Spinal cord (tissue), 10 donors: ENCODE results near the gene GOT1. TPM values are rescaled to one million over a fixed set of nuclear protein-coding genes. Genes with fewer than 3 reads are reported as not detected.

Experiments
- DNase-seq, 6 donors: peaks; one replicate each; pipeline versions ENCODE4 v3.0.0 to v3.0.0-alpha.2; 2013 to 2015; ENCODE audit warnings: low spot score in 6 of 6, low read depth in 4 of 6
- H3K27ac ChIP-seq: one replicate; pipeline ENCODE4 v1.5.1; 2013; ENCODE audit warnings: low read depth, low read length, control low read depth
- H3K27me3 ChIP-seq: one replicate; pipeline ENCODE4 v1.6.1; 2013; ENCODE audit warnings: low read length; ENCODE audit not compliant: control insufficient read depth, insufficient read depth
- H3K36me3 ChIP-seq: one replicate; pipeline ENCODE4 v1.6.1; 2013; ENCODE audit warnings: low read length; ENCODE audit not compliant: control insufficient read depth, insufficient read depth
- H3K4me1 ChIP-seq: one replicate; pipeline ENCODE4 v1.6.1; 2013; ENCODE audit warnings: low read length; ENCODE audit not compliant: control insufficient read depth, insufficient read depth
- H3K4me3 ChIP-seq: one replicate; pipeline ENCODE4 v1.5.1; 2013; ENCODE audit warnings: low read depth, low read length, control low read depth
- H3K9me3 ChIP-seq: one replicate; pipeline ENCODE4 v1.6.1; 2013; ENCODE audit warnings: low read length; ENCODE audit not compliant: control insufficient read depth, insufficient read depth
- WGBS: methylation state at CpG from one replicate; pipeline ENCODE4 v1.1.5; 2013; ENCODE audit warnings: missing lambda C conversion rate; ENCODE audit not compliant: insufficient coverage; 5-methylcytosine and 5-hydroxymethylcytosine counted together
- polyA plus RNA-seq, 2 donors: library from polyadenylated mRNA; unstranded; fragments of 120-200 nt; gene quantifications; one replicate each; pipeline ENCODE4 v1.2.1, GENCODE V29; 2013; ENCODE audit not compliant: insufficient read length in 2 of 2
- total RNA-seq, 2 donors: library from RNA; depleted of rRNA in 1 of 2; stranded (reverse); fragments of 120-200 nt in 1 of 2; fragments of >200 nt in 1 of 2; gene quantifications; one replicate each; pipeline versions ENCODE4 v1.2.3 to v1.2.4, GENCODE V29; 2013 to 2014
- donor health status: healthy.

Gene GOT1
- total and polyA plus RNA-seq, 4 donors, result 38.0 to 115 (median 86.6) TPM

DNA sequence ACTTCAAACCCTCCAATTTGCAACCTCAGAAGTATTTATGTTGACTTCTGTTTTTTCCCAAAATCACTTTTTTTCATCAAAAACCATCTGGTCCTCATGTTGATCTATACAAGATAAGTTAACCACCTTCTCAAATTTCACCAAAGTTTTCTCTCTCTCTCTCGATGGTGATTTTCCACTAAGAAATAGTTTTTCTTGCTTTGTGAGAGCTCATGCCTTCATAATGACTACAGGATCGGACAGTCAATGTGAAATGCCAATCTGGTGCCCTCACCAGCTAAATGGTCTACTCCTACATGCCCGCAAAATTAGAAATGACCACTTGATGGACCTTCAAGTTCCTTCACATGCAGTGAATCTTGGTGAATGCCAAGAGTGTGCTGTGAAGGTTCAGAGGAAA lies 60.9 kb downstream of the GOT1 start:
- WGBS, result no CpG with 5 or more reads among the region's 3 CpGs
- H3K27me3 ChIP-seq, result no peaks in the 10 kb centered on the region
- no peaks in the 10 kb centered on the region for H3K4me1 ChIP-seq

DNA sequence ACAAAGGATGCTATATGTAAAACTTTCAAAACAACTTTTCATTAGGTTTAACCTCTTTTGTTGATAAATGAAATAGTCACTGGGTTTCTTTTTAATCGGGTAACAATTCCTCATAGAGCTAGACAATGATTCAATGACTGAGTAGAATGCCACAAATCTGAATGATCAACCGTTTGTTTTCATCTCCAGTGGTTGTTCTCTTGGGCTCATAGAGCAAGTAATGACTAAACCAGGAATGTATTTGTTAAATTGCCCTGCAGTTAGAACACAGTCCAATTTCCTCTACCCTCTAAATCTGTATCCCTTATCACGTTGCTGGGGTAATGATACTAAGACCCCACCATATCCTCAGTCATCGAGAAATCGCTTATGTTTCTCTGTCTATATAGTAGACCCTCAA lies 61.3 kb downstream of the GOT1 start:
- no peaks in the 10 kb centered on the region for H3K9me3 ChIP-seq
- DNase-seq, result no peak
- H3K4me1 ChIP-seq, result no peaks in the 10 kb centered on the region
- no peak overlapping the region for H3K27ac ChIP-seq
- WGBS, result 100% methylated on average over 3 of the region's 5 CpGs
- no peak overlapping the region for H3K4me3 ChIP-seq
- peaks cover 2% of the 10 kb centered on the region for H3K36me3 ChIP-seq
- H3K27me3 ChIP-seq, result no peaks in the 10 kb centered on the region

More for the DNA sequence above, 60.9 kb downstream of the GOT1 start:
- DNase-seq, result no peak
- Histone ChIP-seq H3K36me3 (peaks cover 2% of the 10 kb centered on the region), H3K4me3 (no peak overlapping the region), H3K27ac (no peak overlapping the region), H3K9me3 (no peaks in the 10 kb centered on the region)

GRCh38 chr10:99368646-99369045 lies 61.8 kb downstream of the GOT1 start:
- WGBS, result 83% methylated on average over 1 of the region's 1 CpG
- no peak for DNase-seq
- no peaks in the 10 kb centered on the region for H3K4me1 ChIP-seq
- H3K27ac ChIP-seq, result no peak overlapping the region
- H3K9me3 ChIP-seq, result no peaks in the 10 kb centered on the region
- H3K4me3 ChIP-seq, result no peak overlapping the region
- H3K27me3 ChIP-seq, result no peaks in the 10 kb centered on the region
- H3K36me3 ChIP-seq, result peaks cover 2% of the 10 kb centered on the region

GRCh38 chr10:99366666-99367065 lies 63.8 kb downstream of the GOT1 start:
- no peak overlapping the region for H3K4me3 ChIP-seq
- H3K27ac ChIP-seq, result no peak overlapping the region
- no CpG with 5 or more reads among the region's 2 CpGs for WGBS
- DNase-seq, result no peak
- no peaks in the 10 kb centered on the region for H3K4me1 ChIP-seq
- H3K9me3 ChIP-seq, result no peaks in the 10 kb centered on the region
- no peaks in the 10 kb centered on the region for H3K27me3 ChIP-seq
- H3K36me3 ChIP-seq, result peaks cover 2% of the 10 kb centered on the region

GRCh38 chr10:99365736-99366135 lies 64.7 kb downstream of the GOT1 start:
- no CpG with 5 or more reads among the region's 1 CpG for WGBS

GRCh38 chr10:99365311-99365710 lies 65.1 kb downstream of the GOT1 start:
- 80% methylated on average over 1 of the region's 1 CpG for WGBS
- DNase-seq, result no peak
- Histone ChIP-seq H3K4me3 (no peak overlapping the region), H3K36me3 (peaks cover 2% of the 10 kb centered on the region), H3K27me3 (no peaks in the 10 kb centered on the region), H3K9me3 (no peaks in the 10 kb centered on the region), H3K27ac (no peak overlapping the region), H3K4me1 (no peaks in the 10 kb centered on the region)

More at GRCh38 chr10:99365736-99366135, 64.7 kb downstream of the GOT1 start:
- H3K36me3 ChIP-seq, result peaks cover 2% of the 10 kb centered on the region
- no peak overlapping the region for H3K4me3 ChIP-seq
- H3K27ac ChIP-seq, result no peak overlapping the region
- H3K4me1 ChIP-seq, result no peaks in the 10 kb centered on the region
- DNase-seq, result no peak
- H3K9me3 ChIP-seq, result no peaks in the 10 kb centered on the region
- H3K27me3 ChIP-seq, result no peaks in the 10 kb centered on the region

- WGBS, result 100% methylated on average over 1 of the region's 4 CpGs
- H3K36me3 ChIP-seq, result peaks cover 6% of the 10 kb centered on the region
- no peak for DNase-seq
These were observed 66.3 kb downstream of the GOT1 start for GRCh38 chr10:99364125-99364524.

GRCh38 chr10:99360934-99361333 lies 69.5 kb downstream of the GOT1 start:
- 100% methylated on average over 2 of the region's 5 CpGs for WGBS

More at GRCh38 chr10:99364125-99364524, 66.3 kb downstream of the GOT1 start:
- Histone ChIP-seq H3K4me1 (no peaks in the 10 kb centered on the region), H3K27me3 (no peaks in the 10 kb centered on the region), H3K27ac (no peak overlapping the region), H3K4me3 (no peak overlapping the region), H3K9me3 (no peaks in the 10 kb centered on the region)

DNA sequence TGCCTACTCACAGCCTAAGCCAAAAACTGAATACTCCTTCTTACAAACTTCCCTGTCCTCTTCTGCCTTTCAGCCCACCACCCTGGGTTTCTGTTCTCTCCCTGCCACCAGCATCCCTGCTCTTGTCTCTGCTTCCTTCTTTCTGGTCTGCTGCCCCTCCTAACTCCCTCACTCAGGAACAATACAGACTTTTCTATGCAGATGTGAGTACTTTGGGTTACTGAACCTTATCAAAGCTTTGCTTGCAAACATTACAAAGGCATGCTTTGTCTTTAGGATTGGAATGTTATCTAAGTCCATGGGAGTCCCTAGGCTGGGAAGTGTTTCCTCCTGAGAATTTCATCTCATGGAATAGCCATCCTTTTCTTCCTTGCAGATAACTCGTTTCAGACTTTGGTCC lies 72.3 kb downstream of the GOT1 start:
- no peak for DNase-seq
- H3K27ac ChIP-seq, result no peak overlapping the region
- no peak overlapping the region for H3K4me3 ChIP-seq
- H3K36me3 ChIP-seq, result peaks cover 12% of the 10 kb centered on the region
- no CpG with 5 or more reads among the region's 1 CpG for WGBS
- no peaks in the 10 kb centered on the region for H3K9me3 ChIP-seq
- no peaks in the 10 kb centered on the region for H3K27me3 ChIP-seq
- H3K4me1 ChIP-seq, result no peaks in the 10 kb centered on the region

More at GRCh38 chr10:99360934-99361333, 69.5 kb downstream of the GOT1 start:
- Histone ChIP-seq H3K27ac (no peak overlapping the region), H3K4me1 (no peaks in the 10 kb centered on the region), H3K27me3 (no peaks in the 10 kb centered on the region), H3K4me3 (no peak overlapping the region), H3K36me3 (peaks cover 14% of the 10 kb centered on the region), H3K9me3 (no peaks in the 10 kb centered on the region)
- no peak for DNase-seq

GRCh38 chr10:99357691-99358090 lies 72.7 kb downstream of the GOT1 start:
- Histone ChIP-seq H3K27me3 (no peaks in the 10 kb centered on the region), H3K9me3 (no peaks in the 10 kb centered on the region), H3K4me3 (no peak overlapping the region), H3K27ac (no peak overlapping the region), H3K36me3 (peaks cover 12% of the 10 kb centered on the region), H3K4me1 (no peaks in the 10 kb centered on the region)
- 49% methylated on average over 3 of the region's 3 CpGs for WGBS
- DNase-seq, result no peak
